Thymus (tissue), 11 donors: ENCODE results near the gene GALNT17. TPM values are rescaled to one million over a fixed set of nuclear protein-coding genes. Genes with fewer than 3 reads are reported as not detected.

Source experiments
- DNase-seq, 9 donors: peaks; one replicate each; pipeline ENCODE4 v3.0.0-alpha.2; 2013; ENCODE audit warnings: low spot score in 9 of 9, low read depth in 6 of 9, missing footprints in 1 of 9
- H3K27ac ChIP-seq, 2 donors: one replicate each; pipeline ENCODE4 v1.5.1; 2013; ENCODE audit warnings: control low read depth in 1 of 2, low read depth in 1 of 2, low read length in 1 of 2, mild to moderate bottlenecking in 1 of 2, moderate library complexity in 1 of 2
- H3K27me3 ChIP-seq, 2 donors: one replicate each; pipeline ENCODE4 v1.5.1; 2013; ENCODE audit warnings: low read length in 1 of 2; ENCODE audit not compliant: control insufficient read depth in 2 of 2, insufficient read depth in 1 of 2
- H3K36me3 ChIP-seq, 2 donors: one replicate each; pipeline ENCODE4 v1.5.1; 2013; ENCODE audit warnings: low read length in 1 of 2, mild to moderate bottlenecking in 1 of 2, moderate library complexity in 1 of 2; ENCODE audit not compliant: control insufficient read depth in 2 of 2, insufficient read depth in 2 of 2
- H3K4me1 ChIP-seq, 2 donors: one replicate each; pipeline ENCODE4 v1.5.1; 2013; ENCODE audit warnings: low read length in 2 of 2; ENCODE audit not compliant: control insufficient read depth in 2 of 2, insufficient read depth in 2 of 2
- H3K4me3 ChIP-seq, 2 donors: one replicate each; pipeline ENCODE4 v1.5.1; 2013; ENCODE audit warnings: low read length in 2 of 2, control low read depth in 1 of 2, mild to moderate bottlenecking in 1 of 2
- H3K9me3 ChIP-seq, 2 donors: one replicate each; pipeline ENCODE4 v1.5.1; 2013; ENCODE audit warnings: low read length in 1 of 2, mild to moderate bottlenecking in 1 of 2; ENCODE audit not compliant: control insufficient read depth in 2 of 2, insufficient read depth in 1 of 2
- WGBS: extraction: QIAGEN DNeasy Blood & Tissue Kit; methylation state at CpG from one replicate; pipeline ENCODE4 v1.1.7; 2013; 5-methylcytosine and 5-hydroxymethylcytosine counted together
- polyA plus RNA-seq: library from polyadenylated mRNA; stranded (reverse); fragments of 200-250 nt; gene quantifications from one replicate; pipeline ENCODE4 v1.2.3, GENCODE V29; 2013
- total RNA-seq: library from RNA; stranded (reverse); fragments of 120-200 nt; gene quantifications from one replicate; pipeline ENCODE4 v1.2.4, GENCODE V29; 2013
- donor health status: healthy.

Gene GALNT17
- total and polyA plus RNA-seq, 2 donors = 1.8 to 9.2 TPM

GRCh38 chr7:71470326-71470725 lies 338.4 kb downstream of the GALNT17 start:
- no peaks in the 10 kb centered on the region for H3K27me3 ChIP-seq
- WGBS = 94% methylated on average over 6 of the region's 6 CpGs
- no peak for DNase-seq
- H3K4me1 ChIP-seq = no peaks in the 10 kb centered on the region
- H3K9me3 ChIP-seq = no peaks in the 10 kb centered on the region
- H3K36me3 ChIP-seq = no peaks in the 10 kb centered on the region
- H3K4me3 ChIP-seq = no peak overlapping the region
- H3K27ac ChIP-seq = no peak overlapping the region

GRCh38 chr7:71470830-71471229 lies 338.9 kb downstream of the GALNT17 start:
- no peak overlapping the region for H3K27ac ChIP-seq
- 97% methylated on average over 1 of the region's 1 CpG for WGBS
- DNase-seq = no peak

GRCh38 chr7:71472962-71473361 lies 341.0 kb downstream of the GALNT17 start:
- no peaks in the 10 kb centered on the region for H3K36me3 ChIP-seq
- no peaks in the 10 kb centered on the region for H3K4me1 ChIP-seq
- DNase-seq = no peak
- no peaks in the 10 kb centered on the region for H3K27me3 ChIP-seq
- H3K4me3 ChIP-seq = no peak overlapping the region
- WGBS = 92% methylated on average over 2 of the region's 2 CpGs
- no peak overlapping the region for H3K27ac ChIP-seq
- no peaks in the 10 kb centered on the region for H3K9me3 ChIP-seq

More at GRCh38 chr7:71470830-71471229, 338.9 kb downstream of the GALNT17 start:
- H3K4me1 ChIP-seq = no peaks in the 10 kb centered on the region
- H3K27me3 ChIP-seq = no peaks in the 10 kb centered on the region
- no peaks in the 10 kb centered on the region for H3K9me3 ChIP-seq
- no peaks in the 10 kb centered on the region for H3K36me3 ChIP-seq
- H3K4me3 ChIP-seq = no peak overlapping the region

GRCh38 chr7:71473366-71473967 lies 341.5 kb downstream of the GALNT17 start:
- H3K4me1 ChIP-seq = no peaks in the 10 kb centered on the region
- no peak for DNase-seq
- peaks cover 0 to 3% of the 10 kb centered on the region in 2 donors for H3K9me3 ChIP-seq
- H3K27ac ChIP-seq = no peak overlapping the region
- no peaks in the 10 kb centered on the region for H3K36me3 ChIP-seq
- WGBS = 88% methylated on average over 2 of the region's 2 CpGs
- H3K27me3 ChIP-seq = no peaks in the 10 kb centered on the region
- no peak overlapping the region for H3K4me3 ChIP-seq

- H3K27me3 ChIP-seq = no peaks in the 10 kb centered on the region
- no peak for DNase-seq
- H3K9me3 ChIP-seq = peaks cover 0 to 5% of the 10 kb centered on the region in 2 donors
- H3K27ac ChIP-seq = no peak overlapping the region
- H3K4me3 ChIP-seq = no peak overlapping the region
- no peaks in the 10 kb centered on the region for H3K4me1 ChIP-seq
- H3K36me3 ChIP-seq = no peaks in the 10 kb centered on the region
- WGBS = 93% methylated on average over 7 of the region's 7 CpGs
These were observed 345.5 kb downstream of the GALNT17 start for GRCh38 chr7:71477441-71477840.

- H3K9me3 ChIP-seq = peaks cover 0 to 5% of the 10 kb centered on the region in 2 donors
- H3K4me1 ChIP-seq = no peaks in the 10 kb centered on the region
- no peaks in the 10 kb centered on the region for H3K36me3 ChIP-seq
- H3K4me3 ChIP-seq = no peak overlapping the region
- H3K27me3 ChIP-seq = no peaks in the 10 kb centered on the region
- no peak overlapping the region for H3K27ac ChIP-seq
- no peak for DNase-seq
- WGBS = 76% methylated on average over 2 of the region's 2 CpGs
These were observed 347.3 kb downstream of the GALNT17 start for GRCh38 chr7:71479231-71479630.

GRCh38 chr7:71480791-71481190 lies 348.8 kb downstream of the GALNT17 start:
- WGBS = 98% methylated on average over 2 of the region's 2 CpGs
- no peaks in the 10 kb centered on the region for H3K36me3 ChIP-seq
- DNase-seq = no peak

GRCh38 chr7:71482284-71482683 lies 350.3 kb downstream of the GALNT17 start:
- no peak overlapping the region for H3K4me3 ChIP-seq
- no peak for DNase-seq
- no peaks in the 10 kb centered on the region for H3K36me3 ChIP-seq
- H3K27me3 ChIP-seq = no peaks in the 10 kb centered on the region
- WGBS = 94% methylated on average over 6 of the region's 6 CpGs
- H3K9me3 ChIP-seq = peaks cover 0 to 5% of the 10 kb centered on the region in 2 donors
- no peak overlapping the region for H3K27ac ChIP-seq
- H3K4me1 ChIP-seq = no peaks in the 10 kb centered on the region

More at GRCh38 chr7:71480791-71481190, 348.8 kb downstream of the GALNT17 start:
- peaks cover 0 to 5% of the 10 kb centered on the region in 2 donors for H3K9me3 ChIP-seq
- no peaks in the 10 kb centered on the region for H3K27me3 ChIP-seq
- H3K27ac ChIP-seq = no peak overlapping the region
- H3K4me1 ChIP-seq = no peaks in the 10 kb centered on the region
- H3K4me3 ChIP-seq = no peak overlapping the region

- H3K4me3 ChIP-seq = no peak overlapping the region
- no peak overlapping the region for H3K27ac ChIP-seq
- DNase-seq = no peak
- WGBS = 98% methylated on average over 3 of the region's 3 CpGs
- no peaks in the 10 kb centered on the region for H3K27me3 ChIP-seq
- no peaks in the 10 kb centered on the region for H3K4me1 ChIP-seq
- H3K36me3 ChIP-seq = no peaks in the 10 kb centered on the region
- no peaks in the 10 kb centered on the region for H3K9me3 ChIP-seq
These were observed 352.4 kb downstream of the GALNT17 start for GRCh38 chr7:71484380-71484779.
